HG03196 (cell line): ENCODE data around the gene CDRT15L2.
"Not testable (repeated sequence)": the region's sequence is repeated elsewhere in the genome, so short reads cannot be mapped to it uniquely, and the experiment has no call there.

Source experiments
- ATAC-seq: cut with Tn5 transposase; IDR thresholded peaks from one replicate; pipeline ENCODE4 v1.9.1; 2021; ENCODE audit not compliant: unreplicated experiment

CDRT15L2 gene

GRCh38 chr17:20579424-20579823, at the start of gene CDRT15L2:
TSS of gene CDRT15L2 (plus strand) at chr17:20579724. CDS start at chr17:20579744, 20 bp downstream.
- ATAC-seq: not testable (repeated sequence)

DNA sequence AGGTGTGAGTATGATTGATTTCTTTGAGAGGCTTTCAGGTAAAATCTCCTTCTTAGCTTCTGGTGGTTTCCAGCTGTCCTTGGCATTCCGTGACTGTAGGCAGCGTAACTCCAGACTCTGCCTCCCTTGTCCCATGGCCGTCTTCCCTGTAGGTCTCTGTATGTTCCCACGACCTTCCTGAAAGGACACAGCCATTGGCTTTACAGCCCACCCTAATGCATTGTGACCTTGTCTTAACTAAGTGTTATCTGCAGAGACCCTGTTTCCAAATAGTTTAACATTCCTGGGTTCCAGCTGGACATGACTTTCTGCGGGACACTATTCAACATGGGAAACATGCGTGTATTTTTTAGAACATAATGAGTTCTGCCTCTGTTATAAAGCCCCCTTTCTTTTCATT, 49.4 kb upstream of the CDRT15L2 start:
- not testable (repeated sequence) for ATAC-seq

- ATAC-seq: not testable (repeated sequence)
These were observed 46.9 kb upstream of the CDRT15L2 start for GRCh38 chr17:20532544-20533090.

DNA sequence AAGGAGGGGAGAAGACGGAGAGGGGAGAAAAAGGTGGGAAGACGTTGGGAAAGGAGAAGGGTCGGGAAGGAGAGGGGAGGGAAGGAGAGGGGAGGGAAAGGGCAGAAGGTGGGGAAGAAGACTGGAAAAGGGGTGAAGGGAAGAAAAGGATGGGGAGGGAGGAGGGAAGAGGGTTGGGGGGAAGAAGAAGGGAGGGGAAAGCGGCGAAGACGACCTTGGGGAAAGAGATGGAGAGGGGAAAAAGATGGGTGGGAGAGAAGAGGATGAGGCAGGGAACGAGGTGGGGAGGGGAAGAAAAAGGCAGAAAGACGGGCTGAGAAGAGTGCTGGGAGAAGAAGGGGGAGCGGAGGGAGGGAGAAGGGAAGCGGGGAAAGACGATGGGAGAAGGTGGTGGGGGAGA, 46.3 kb upstream of the CDRT15L2 start:
- ATAC-seq: not testable (repeated sequence)

DNA sequence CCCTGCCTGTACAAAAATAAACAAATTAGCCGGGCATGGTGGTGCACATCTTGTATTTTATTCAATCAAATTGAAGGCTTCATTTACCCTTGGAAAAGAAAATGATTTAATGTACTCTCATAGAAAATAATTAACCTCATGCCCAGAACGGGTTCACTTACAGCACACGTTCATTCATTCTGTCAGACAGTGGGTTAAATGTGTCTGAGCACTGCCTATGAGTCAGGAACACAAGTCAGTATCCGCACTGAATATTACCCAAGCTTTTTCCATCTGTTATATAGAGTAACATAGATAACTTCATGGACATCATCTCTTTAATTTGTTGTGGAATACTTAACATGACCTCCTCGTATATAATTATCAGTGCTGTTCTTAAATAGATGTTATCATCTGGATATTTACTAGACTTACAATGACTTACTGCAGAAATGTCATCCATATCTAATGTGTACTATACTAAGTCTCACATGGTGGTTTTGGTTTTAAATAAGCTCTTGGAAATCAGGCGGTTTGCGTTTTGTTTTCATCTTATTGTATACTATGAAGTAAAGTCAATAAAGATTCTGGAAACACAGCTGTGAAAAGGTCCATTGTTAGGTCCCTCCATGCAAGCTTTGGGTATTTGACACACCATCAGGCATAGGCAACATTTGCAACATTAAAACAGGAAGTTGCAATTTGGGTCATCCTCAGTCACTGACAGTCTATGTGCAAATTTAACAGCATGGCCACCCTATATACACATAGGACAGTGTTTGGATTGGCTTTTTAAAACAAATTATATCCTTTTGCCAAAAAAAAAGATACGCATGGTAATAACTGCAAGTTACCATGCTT, 44.6 kb upstream of the CDRT15L2 start:
- ATAC-seq: not testable (repeated sequence)

DNA sequence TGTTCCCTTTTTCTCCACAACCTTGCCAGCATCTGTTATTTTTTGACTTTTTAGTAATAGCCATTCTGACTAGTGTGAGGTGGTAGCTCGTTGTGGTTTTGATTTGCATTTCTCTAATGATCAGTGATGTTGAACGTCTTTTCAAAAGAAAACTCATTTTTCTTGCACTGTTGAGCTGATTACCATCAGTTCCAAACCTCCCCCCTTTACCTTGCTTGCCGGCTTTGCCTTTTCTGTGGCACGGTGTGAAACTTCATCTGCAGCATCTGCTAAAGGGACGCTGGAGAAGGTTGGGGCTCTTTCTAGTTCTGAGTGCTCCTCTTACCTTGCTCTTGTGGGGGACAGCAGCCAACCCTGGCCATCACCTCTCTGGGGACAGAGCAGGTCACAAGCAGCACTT, 39.1 kb upstream of the CDRT15L2 start:
- peak; percentile 95 for ATAC-seq

DNA sequence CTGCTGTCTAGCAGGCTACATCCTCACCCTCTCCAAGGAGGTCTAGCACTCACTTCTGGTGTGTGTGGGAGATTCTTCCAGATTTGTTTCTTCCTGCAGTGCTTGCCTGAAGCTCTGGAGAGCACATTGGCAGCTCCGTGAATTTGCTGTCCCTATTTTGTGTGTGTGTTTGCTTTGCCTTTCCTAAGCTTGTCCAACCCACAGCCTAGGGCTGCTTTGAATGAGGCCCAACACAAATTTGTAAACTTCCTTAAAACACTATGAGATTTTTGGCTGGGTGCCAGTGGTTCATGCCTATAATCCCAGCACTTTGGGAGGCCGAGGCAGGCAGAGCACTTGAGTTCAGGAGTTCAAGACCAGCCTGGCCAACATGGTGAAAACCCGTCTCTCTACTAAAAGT, 38.7 kb upstream of the CDRT15L2 start:
- ATAC-seq: not testable (repeated sequence)

GRCh38 chr17:20541853-20542546, 37.5 kb upstream of the CDRT15L2 start:
- not testable (repeated sequence) for ATAC-seq

GRCh38 chr17:20547923-20548322, 31.6 kb upstream of the CDRT15L2 start:
- not testable (repeated sequence) for ATAC-seq

- ATAC-seq: not testable (repeated sequence)
These were observed 26.6 kb upstream of the CDRT15L2 start for GRCh38 chr17:20552920-20553319.

DNA sequence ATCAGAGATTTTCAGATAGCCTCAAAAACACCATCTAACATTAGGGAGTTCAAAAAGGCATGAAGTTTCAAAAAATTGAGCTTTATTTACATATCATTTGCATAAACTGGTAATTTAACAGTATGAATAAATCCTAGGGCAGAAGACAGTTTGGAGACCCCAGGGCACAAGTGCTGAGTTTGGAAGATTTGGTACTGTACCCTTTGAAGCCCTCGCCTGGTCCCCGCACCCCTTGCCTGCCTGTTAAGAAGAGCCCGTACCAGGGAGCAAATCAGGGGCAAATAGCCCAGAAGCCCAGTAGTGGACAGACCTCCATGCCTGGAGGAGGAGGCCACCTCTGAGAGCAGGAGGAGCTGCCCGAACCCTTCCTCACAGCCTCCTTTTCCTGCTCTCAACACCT, 24.8 kb upstream of the CDRT15L2 start:
- not testable (repeated sequence) for ATAC-seq

GRCh38 chr17:20555135-20556010, 24.2 kb upstream of the CDRT15L2 start:
- not testable (repeated sequence) for ATAC-seq

DNA sequence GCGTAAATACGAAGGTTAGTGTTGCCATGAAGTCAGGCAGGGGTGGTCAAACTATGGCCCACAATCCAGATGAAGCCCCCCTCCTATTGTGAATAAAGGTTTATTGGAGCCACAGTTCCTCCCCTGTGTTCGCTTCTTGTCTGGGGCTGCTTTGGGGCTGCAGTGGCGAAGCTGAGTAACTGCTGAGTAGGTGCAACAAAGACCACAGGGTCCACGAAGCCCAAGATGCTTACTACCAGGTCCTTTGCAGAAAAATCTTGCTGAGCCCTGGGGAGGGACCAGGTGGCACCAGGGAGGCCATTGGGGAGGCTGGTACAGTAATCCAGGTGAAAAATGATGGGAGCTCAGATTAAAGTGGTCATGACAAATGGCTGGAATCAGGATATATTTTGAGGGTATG, 21.4 kb upstream of the CDRT15L2 start:
- not testable (repeated sequence) for ATAC-seq

- ATAC-seq: not testable (repeated sequence)
These were observed 20.5 kb upstream of the CDRT15L2 start for GRCh38 chr17:20559018-20559417.

GRCh38 chr17:20562587-20562986, 16.9 kb upstream of the CDRT15L2 start:
- ATAC-seq: no peak

- not testable (repeated sequence) for ATAC-seq
These were observed 14.3 kb upstream of the CDRT15L2 start for GRCh38 chr17:20565245-20565644.

- no peak for ATAC-seq
These were observed 13.8 kb upstream of the CDRT15L2 start for GRCh38 chr17:20565711-20566110.

DNA sequence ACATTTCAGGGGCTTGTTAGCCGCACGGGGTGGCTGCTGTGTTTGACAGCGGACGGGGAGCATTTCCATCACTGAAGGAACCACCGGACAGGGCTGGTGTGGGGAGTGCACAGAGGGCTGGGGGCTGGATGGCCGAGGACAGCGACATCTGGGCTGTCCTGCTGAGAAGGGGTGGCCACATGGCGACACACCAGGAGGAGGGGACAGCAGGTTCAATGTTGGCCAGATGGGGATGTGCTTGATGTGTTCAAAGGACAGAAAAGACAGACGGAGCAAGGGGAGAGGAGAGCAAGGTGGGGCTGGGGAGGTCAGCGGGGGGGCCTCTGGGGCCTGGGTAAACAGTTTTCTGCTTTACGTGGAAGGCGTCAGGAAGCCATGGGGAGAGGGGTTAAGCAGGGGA, 12.8 kb upstream of the CDRT15L2 start:
- not testable (repeated sequence) for ATAC-seq

- ATAC-seq: not testable (repeated sequence)
These were observed 12.1 kb upstream of the CDRT15L2 start for GRCh38 chr17:20567421-20567820.

DNA sequence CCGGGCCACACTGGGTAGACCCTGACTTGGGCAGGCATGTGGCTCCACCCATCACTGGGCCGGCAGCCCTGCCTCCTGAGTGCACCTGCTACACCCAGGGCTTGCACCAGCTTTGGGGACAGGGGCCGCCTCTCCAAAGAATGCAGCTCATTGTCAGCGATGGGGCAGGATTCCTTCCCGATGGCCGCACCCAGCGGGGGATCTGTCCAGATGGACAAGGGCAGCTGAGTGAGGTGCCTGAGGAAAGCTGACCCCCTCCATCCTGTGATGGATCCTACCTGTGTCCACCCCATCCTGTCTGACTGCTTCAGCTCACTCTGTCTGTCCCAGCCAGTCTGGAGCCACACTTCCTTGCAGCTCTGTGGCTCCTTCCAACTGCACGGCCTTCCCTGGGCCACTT, 10.9 kb upstream of the CDRT15L2 start:
- not testable (repeated sequence) for ATAC-seq

- not testable (repeated sequence) for ATAC-seq
These were observed 7.9 kb upstream of the CDRT15L2 start for GRCh38 chr17:20571653-20572052.
